Heart left ventricle (tissue), 13 donors: Measurements from ENCODE around the gene ERAS.

Experiments used
- POLR2A ChIP-seq, 2 donors: fragments of 450-650 bp; IDR thresholded peaks; one replicate each; pipeline ENCODE4 v1.6.1; 2017; ENCODE audit warnings: antibody characterized with exemption in 2 of 2, mild to moderate bottlenecking in 2 of 2, moderate library complexity in 2 of 2
- TF ChIP-seq, protein P1 (sequence below), 12 donors: fragments of 200-600 bp; sonication (generic) in 4 of 12; IDR thresholded peaks; one replicate each; pipeline versions ENCODE4 v1.5.0 to v1.8.0; 2018 to 2022; ENCODE audit warnings: antibody characterized with exemption in 12 of 12, mild to moderate bottlenecking in 5 of 12
- donor health status: ischemic (EF 13 %, LVEDD 7.1; RV severe dilation, severe dysfunction).
- donor health status: DM: no; HTN: yes; CAD: no.
- donor health status: DM: no; HTN: no; CAD: no.
- donor health status: ischemic (EF 25% LVEDD 6.9; RV normal size, moderate dysfunction).
- donor health status: ischemic (EF 25% LVEDD 5.7; RV mildly dilated, moderate dysfunction).
- donor health status: ischemic (EF 35%, LVEDD 5.7; RV mildly dilated, moderate dysfunction).
- donor health status: nonischemic (EF 11% LVEDD 7.7; RV severe dilation, severe dysfunction).
- donor health status: DM: yes; HTN: yes; CAD: no.
- donor health status: PGD.
- donor health status: ischemic (EF 29% LVEDD 5.4; RV normal size, mild dysfunction).
- donor health status: nonischemic (EF 23%, LVEDD 6.1; RV moderate dilation, normal function).

DNA sequence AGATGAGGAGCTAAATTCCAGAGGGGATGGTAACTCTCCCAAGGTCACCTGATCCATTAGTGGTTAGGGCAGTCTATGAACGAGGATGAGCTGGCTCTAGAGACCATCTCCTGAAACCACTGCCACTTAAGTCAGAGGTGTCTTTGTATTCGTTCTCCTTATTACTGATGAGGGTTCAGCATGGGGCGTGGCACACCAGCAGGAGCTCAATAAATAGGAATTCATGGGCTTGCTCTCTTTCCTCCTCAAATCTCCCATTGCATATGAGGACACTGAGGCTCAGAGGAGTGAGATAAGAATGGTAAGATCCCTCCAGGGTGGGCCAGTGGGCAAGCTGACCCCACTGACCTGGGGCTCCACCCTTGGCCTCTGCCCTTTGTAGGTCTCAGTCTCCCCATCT, 41.6 kb upstream of the ERAS start:
- TF ChIP-seq, protein P1, sequence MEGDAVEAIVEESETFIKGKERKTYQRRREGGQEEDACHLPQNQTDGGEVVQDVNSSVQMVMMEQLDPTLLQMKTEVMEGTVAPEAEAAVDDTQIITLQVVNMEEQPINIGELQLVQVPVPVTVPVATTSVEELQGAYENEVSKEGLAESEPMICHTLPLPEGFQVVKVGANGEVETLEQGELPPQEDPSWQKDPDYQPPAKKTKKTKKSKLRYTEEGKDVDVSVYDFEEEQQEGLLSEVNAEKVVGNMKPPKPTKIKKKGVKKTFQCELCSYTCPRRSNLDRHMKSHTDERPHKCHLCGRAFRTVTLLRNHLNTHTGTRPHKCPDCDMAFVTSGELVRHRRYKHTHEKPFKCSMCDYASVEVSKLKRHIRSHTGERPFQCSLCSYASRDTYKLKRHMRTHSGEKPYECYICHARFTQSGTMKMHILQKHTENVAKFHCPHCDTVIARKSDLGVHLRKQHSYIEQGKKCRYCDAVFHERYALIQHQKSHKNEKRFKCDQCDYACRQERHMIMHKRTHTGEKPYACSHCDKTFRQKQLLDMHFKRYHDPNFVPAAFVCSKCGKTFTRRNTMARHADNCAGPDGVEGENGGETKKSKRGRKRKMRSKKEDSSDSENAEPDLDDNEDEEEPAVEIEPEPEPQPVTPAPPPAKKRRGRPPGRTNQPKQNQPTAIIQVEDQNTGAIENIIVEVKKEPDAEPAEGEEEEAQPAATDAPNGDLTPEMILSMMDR (IDR thresholded peaks at IDR 0.05) = no peak
- TF ChIP-seq POLR2A (IDR thresholded peaks at IDR 0.05) = no peak
